HUES64 (cell line): ENCODE data around the gene RHOBTB3.
A peak's percentile ranks its signal among the peaks of the same experiment; 100 is the strongest.

Source experiments
- H3K27ac ChIP-seq: 2 replicates; pipeline ENCODE4 v1.7.0; 2013; ENCODE audit warnings: low read depth, low read length, inconsistent platforms
- H3K27me3 ChIP-seq: 2 replicates; pipeline ENCODE4 v1.6.1; 2013; ENCODE audit warnings: mild to moderate bottlenecking, low read length; ENCODE audit not compliant: insufficient read depth
- H3K36me3 ChIP-seq: 2 replicates; pipeline ENCODE4 v1.6.1; 2013; ENCODE audit warnings: mild to moderate bottlenecking, low read length; ENCODE audit not compliant: insufficient read depth
- H3K4me1 ChIP-seq: 2 replicates; pipeline ENCODE4 v1.6.1; 2013; ENCODE audit warnings: mild to moderate bottlenecking, low read length, moderate library complexity; ENCODE audit not compliant: insufficient read depth
- H3K4me3 ChIP-seq: 2 replicates; pipeline ENCODE4 v1.5.1; 2013; ENCODE audit warnings: mild to moderate bottlenecking, low read length, moderate library complexity
- H3K9ac ChIP-seq: 2 replicates; pipeline ENCODE4 v1.6.1; 2013; ENCODE audit warnings: mild to moderate bottlenecking, low read depth, low read length
- H3K9me3 ChIP-seq: 2 replicates; pipeline ENCODE4 v1.6.1; 2013; ENCODE audit warnings: low read depth, low read length; ENCODE audit not compliant: insufficient read depth
- WGBS: fragments of 150-250, 120-280 bp; methylation state at CpG from one replicate; pipeline ENCODE4 v1.1.7; 2013; ENCODE audit warnings: missing lambda C conversion rate; 5-methylcytosine and 5-hydroxymethylcytosine counted together

Gene RHOBTB3

GRCh38 chr5:95726811-95727763, 4.0 kb upstream of the RHOBTB3 start:
- 61% methylated on average over 2 of the region's 5 CpGs for WGBS
- Histone ChIP-seq H3K27ac (no peak overlapping the region), H3K9me3 (no peaks in the 10 kb centered on the region), H3K9ac (no peak overlapping the region), H3K36me3 (no peaks in the 10 kb centered on the region), H3K4me1 (peaks cover 23% of the 10 kb centered on the region), H3K27me3 (peaks cover 41% of the 10 kb centered on the region), H3K4me3 (no peak overlapping the region)

GRCh38 chr5:95727764-95728191, 3.4 kb upstream of the RHOBTB3 start:
- H3K4me1 ChIP-seq, result peaks cover 26% of the 10 kb centered on the region
- no peak overlapping the region for H3K27ac ChIP-seq
- 78% methylated on average over 2 of the region's 2 CpGs for WGBS
- H3K27me3 ChIP-seq, result peaks cover 48% of the 10 kb centered on the region
- H3K36me3 ChIP-seq, result no peaks in the 10 kb centered on the region
- H3K4me3 ChIP-seq, result no peak overlapping the region
- H3K9ac ChIP-seq, result no peak overlapping the region
- H3K9me3 ChIP-seq, result no peaks in the 10 kb centered on the region

GRCh38 chr5:95728494-95729114, 2.5 kb upstream of the RHOBTB3 start:
- H3K27ac ChIP-seq, result no peak overlapping the region
- H3K27me3 ChIP-seq, result peaks cover 56% of the 10 kb centered on the region
- no peaks in the 10 kb centered on the region for H3K9me3 ChIP-seq
- no peaks in the 10 kb centered on the region for H3K36me3 ChIP-seq
- H3K9ac ChIP-seq, result no peak overlapping the region
- WGBS, result 83% methylated on average over 3 of the region's 3 CpGs
- peaks cover 26% of the 10 kb centered on the region for H3K4me1 ChIP-seq
- no peak overlapping the region for H3K4me3 ChIP-seq

GRCh38 chr5:95729115-95730010, 1.8 kb upstream of the RHOBTB3 start:
- no peak overlapping the region for H3K27ac ChIP-seq
- no peaks in the 10 kb centered on the region for H3K9me3 ChIP-seq
- H3K9ac ChIP-seq, result no peak overlapping the region
- peaks cover 63% of the 10 kb centered on the region for H3K27me3 ChIP-seq
- peaks cover 26% of the 10 kb centered on the region for H3K4me1 ChIP-seq
- WGBS, result 88% methylated on average over 6 of the region's 8 CpGs
- H3K36me3 ChIP-seq, result no peaks in the 10 kb centered on the region
- H3K4me3 ChIP-seq, result no peak overlapping the region

- H3K4me1 ChIP-seq, result peaks cover 26% of the 10 kb centered on the region
- peaks cover 63% of the 10 kb centered on the region for H3K27me3 ChIP-seq
- no peaks in the 10 kb centered on the region for H3K36me3 ChIP-seq
- 22% methylated on average over 8 of the region's 11 CpGs for WGBS
- peak overlapping the region; percentile 70 for H3K4me3 ChIP-seq
- no peaks in the 10 kb centered on the region for H3K9me3 ChIP-seq
- no peak overlapping the region; the same call in 1 of the 2 replicates for H3K9ac ChIP-seq
- peak overlapping the region; percentile 42; the same call in 1 of the 2 replicates for H3K27ac ChIP-seq
Measured at GRCh38 chr5:95730011-95730700, 980 bp upstream of the RHOBTB3 start.

GRCh38 chr5:95731571-95732554, 727 bp downstream of the RHOBTB3 start:
- H3K4me3 ChIP-seq, result peak overlapping the region; percentile 70
- under 1% methylated on average over 63 of the region's 64 CpGs for WGBS
- peaks cover 63% of the 10 kb centered on the region for H3K27me3 ChIP-seq
- no peaks in the 10 kb centered on the region for H3K36me3 ChIP-seq
- H3K9me3 ChIP-seq, result no peaks in the 10 kb centered on the region
- H3K9ac ChIP-seq, result peak overlapping the region; percentile 53
- H3K4me1 ChIP-seq, result peaks cover 26% of the 10 kb centered on the region
- H3K27ac ChIP-seq, result peak overlapping the region; percentile 42; the same call in 1 of the 2 replicates

- peaks cover 57% of the 10 kb centered on the region for H3K27me3 ChIP-seq
- no peak overlapping the region for H3K9ac ChIP-seq
Measured at GRCh38 chr5:95733107-95733665, 2.0 kb downstream of the RHOBTB3 start.

GRCh38 chr5:95734187-95734586, 3.1 kb downstream of the RHOBTB3 start:
- Histone ChIP-seq H3K4me1 (peaks cover 15% of the 10 kb centered on the region), H3K9ac (no peak overlapping the region), H3K36me3 (no peaks in the 10 kb centered on the region), H3K27ac (no peak overlapping the region), H3K27me3 (peaks cover 47% of the 10 kb centered on the region), H3K4me3 (no peak overlapping the region), H3K9me3 (no peaks in the 10 kb centered on the region)
- 73% methylated on average over 2 of the region's 2 CpGs for WGBS

More at GRCh38 chr5:95733107-95733665, 2.0 kb downstream of the RHOBTB3 start:
- Histone ChIP-seq H3K4me3 (no peak overlapping the region), H3K36me3 (no peaks in the 10 kb centered on the region), H3K9me3 (no peaks in the 10 kb centered on the region), H3K27ac (no peak overlapping the region), H3K4me1 (peaks cover 18% of the 10 kb centered on the region)
- 92% methylated on average over 7 of the region's 9 CpGs for WGBS

GRCh38 chr5:95734906-95735305, 3.8 kb downstream of the RHOBTB3 start:
- 100% methylated on average over 2 of the region's 2 CpGs for WGBS
- Histone ChIP-seq H3K4me3 (no peak overlapping the region), H3K4me1 (peaks cover 11% of the 10 kb centered on the region), H3K9ac (no peak overlapping the region), H3K36me3 (no peaks in the 10 kb centered on the region), H3K27ac (no peak overlapping the region), H3K9me3 (no peaks in the 10 kb centered on the region), H3K27me3 (peaks cover 39% of the 10 kb centered on the region)
